ENCODE measurements around the gene MAGI2.

The MAGI2 gene

DNA sequence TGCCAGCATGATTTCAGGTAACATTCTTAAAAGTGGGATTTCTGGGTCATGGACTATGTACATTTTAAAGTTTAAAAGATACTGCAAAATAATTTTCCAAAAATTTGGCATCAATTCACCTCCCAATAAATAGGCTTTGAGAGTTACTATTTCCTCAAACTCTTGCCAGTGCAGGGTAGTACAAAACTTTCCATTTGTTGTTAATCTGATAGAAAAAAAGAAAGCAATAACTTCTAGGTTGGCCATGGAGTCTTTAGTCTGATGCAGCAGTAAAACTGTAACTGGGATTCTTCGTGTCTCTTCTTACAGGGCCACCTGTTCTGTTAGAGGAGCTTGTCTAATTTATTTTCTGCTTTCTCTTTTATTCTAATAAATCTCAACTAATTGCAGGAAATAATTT is 241.1 kb downstream of the MAGI2 start:
- TF ChIP-seq, protein P1, sequence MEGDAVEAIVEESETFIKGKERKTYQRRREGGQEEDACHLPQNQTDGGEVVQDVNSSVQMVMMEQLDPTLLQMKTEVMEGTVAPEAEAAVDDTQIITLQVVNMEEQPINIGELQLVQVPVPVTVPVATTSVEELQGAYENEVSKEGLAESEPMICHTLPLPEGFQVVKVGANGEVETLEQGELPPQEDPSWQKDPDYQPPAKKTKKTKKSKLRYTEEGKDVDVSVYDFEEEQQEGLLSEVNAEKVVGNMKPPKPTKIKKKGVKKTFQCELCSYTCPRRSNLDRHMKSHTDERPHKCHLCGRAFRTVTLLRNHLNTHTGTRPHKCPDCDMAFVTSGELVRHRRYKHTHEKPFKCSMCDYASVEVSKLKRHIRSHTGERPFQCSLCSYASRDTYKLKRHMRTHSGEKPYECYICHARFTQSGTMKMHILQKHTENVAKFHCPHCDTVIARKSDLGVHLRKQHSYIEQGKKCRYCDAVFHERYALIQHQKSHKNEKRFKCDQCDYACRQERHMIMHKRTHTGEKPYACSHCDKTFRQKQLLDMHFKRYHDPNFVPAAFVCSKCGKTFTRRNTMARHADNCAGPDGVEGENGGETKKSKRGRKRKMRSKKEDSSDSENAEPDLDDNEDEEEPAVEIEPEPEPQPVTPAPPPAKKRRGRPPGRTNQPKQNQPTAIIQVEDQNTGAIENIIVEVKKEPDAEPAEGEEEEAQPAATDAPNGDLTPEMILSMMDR (conservative IDR thresholded peaks at IDR 0.05), result no peak
- H3K27ac ChIP-seq, result no peak overlapping the region

DNA sequence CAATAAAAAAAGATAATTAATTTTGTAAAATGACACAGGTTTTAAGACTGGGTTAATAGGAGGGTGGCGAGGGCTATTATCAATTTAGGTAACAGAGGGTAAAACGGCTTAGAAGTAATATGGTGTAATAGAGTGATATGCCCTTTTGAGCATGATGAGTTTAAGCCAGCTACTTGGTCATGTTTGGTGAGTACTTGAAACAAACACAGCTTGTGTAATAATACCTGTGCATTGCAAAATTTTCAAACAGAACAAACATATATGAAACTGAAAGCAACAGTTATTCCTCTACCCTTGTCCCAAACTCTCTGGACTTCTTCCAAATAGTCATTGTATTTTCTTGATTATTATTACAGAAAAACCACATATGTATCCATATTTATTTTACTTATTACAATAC is 241.7 kb downstream of the MAGI2 start:
- TF ChIP-seq, protein P1 (conservative IDR thresholded peaks at IDR 0.05), result no peak
- no peak overlapping the region for H3K27ac ChIP-seq

DNA sequence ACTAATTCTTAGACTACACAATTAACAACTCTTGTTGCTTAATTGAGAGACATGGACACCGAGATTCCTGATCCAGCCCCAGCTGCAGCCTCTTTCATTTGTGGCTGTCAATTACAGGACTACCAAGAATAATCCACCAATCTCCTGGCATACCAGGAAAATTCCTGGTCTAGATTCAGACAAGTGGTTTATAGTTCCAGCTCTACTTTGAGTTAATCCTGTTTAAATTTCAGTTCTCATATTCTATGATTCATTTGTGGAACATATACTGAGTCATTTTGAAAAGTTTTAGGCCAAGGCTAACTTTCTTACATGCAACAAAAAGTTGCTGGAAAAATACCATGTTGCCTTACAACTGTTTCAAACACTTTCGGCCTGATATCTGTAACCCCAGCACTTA is 253.5 kb downstream of the MAGI2 start:
- H3K27ac ChIP-seq, result no peak overlapping the region
- TF ChIP-seq, protein P1 (conservative IDR thresholded peaks at IDR 0.05), result no peak

DNA sequence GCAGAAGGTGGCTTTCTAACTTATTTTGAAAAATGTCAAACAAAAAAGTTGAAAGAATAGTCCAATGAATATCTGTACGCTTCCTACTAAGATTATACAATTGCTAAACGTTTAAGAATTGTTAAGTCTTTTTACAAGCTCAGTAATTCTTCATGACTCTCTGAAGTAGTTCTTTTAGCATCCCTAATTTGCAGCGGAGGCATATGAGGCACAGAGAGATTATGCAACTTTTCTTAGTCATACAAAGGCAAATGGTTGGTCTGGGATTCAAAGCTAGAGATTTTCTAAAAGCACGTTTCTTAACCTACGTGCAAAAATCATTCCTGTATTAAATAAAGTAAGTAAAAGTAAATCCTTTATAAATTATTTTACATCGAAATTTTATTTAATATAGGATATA is 254.2 kb downstream of the MAGI2 start:
- TF ChIP-seq, protein P1 (conservative IDR thresholded peaks at IDR 0.05), result no peak
- no peak overlapping the region for H3K27ac ChIP-seq

DNA sequence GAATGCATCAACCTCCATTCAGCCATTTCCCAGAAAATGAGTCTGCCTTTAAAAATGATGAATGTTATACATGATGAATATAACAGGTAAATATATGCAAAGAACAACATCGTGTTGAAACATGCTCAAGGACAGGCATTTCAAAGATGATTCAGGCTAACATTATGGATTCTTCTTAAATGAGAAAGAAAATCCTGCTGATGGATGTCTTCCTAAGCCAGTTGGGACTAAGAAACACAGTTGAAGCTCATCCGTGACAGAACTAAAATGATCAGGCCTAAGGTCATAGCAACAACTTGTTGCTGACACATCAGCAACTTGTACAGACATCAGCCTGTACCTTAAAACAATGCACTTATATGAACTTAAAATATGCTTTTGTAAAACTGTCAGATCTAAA is 267.9 kb downstream of the MAGI2 start:
- TF ChIP-seq, protein P1 (conservative IDR thresholded peaks at IDR 0.05), result no peak
- H3K27ac ChIP-seq, result no peak overlapping the region

DNA sequence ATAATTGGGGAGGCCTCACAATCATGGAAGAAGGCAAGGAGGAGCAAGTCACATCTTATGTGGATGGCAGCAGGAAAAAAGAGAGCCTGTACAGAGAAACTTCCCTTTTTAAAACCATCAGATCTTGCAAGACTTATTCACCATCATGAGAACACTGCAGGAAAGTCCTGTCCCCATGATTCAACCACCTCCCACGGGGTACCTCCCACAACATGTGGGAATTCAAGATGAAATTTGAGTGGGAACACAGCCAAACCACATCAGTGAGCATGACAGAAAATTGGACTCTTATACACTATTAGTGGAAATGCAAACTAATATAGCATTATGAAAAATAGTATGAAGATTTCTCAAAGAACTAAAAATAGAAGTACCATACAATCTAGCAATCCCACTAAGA is 271.2 kb downstream of the MAGI2 start:
- no peak overlapping the region for H3K27ac ChIP-seq
- TF ChIP-seq, protein P1 (conservative IDR thresholded peaks at IDR 0.05), result no peak

DNA sequence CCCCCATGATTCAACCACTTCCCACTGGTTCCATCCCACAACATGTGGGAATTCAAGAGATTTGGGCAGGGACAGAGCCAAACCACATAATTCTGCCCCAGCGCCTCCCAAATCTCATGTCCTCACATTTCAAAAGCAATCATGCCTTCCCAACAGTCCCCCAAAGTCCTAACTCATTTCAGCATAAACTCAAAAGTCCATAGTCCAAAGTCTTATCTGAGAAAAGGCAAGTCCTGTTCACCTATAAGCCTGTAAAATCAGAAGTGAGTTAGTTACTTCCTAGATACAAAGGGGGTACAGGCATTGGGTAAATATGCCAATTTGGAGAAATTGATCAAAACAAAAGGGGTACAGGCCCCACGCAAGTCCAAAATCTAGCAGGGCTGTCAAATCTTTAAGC is 272.9 kb downstream of the MAGI2 start:
- TF ChIP-seq, protein P1 (conservative IDR thresholded peaks at IDR 0.05), result no peak

More for the DNA sequence above, 272.9 kb downstream of the MAGI2 start:
- H3K27ac ChIP-seq, result no peak overlapping the region
